T1000 (cell line): Measurements from ENCODE around the gene ARMC9.
A peak's percentile ranks its signal among the peaks of the same experiment; 100 is the strongest.

Source experiments
- DNase-seq: peaks from one replicate; lab custom pipeline; 2025; ENCODE audit warnings: mixed read lengths; lab: John Stamatoyannopoulos, UW

ARMC9 gene

DNA sequence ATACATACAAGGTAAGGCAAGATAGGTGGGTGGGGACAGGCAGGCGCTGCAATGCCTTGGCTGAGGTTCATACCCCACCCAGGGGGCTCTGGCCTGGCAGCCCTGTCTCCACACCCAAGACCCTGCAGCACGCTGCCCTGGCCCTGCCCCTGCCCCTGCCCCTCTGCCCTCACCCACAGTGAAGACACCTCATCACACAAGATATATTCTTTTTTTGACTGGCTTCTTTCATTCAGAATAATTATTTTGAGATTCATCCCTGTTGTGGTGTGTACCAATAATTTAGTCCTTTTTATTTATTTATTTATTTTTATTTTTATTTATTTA lies 185.6 kb downstream of the ARMC9 start:
- DNase-seq: no peak

DNA sequence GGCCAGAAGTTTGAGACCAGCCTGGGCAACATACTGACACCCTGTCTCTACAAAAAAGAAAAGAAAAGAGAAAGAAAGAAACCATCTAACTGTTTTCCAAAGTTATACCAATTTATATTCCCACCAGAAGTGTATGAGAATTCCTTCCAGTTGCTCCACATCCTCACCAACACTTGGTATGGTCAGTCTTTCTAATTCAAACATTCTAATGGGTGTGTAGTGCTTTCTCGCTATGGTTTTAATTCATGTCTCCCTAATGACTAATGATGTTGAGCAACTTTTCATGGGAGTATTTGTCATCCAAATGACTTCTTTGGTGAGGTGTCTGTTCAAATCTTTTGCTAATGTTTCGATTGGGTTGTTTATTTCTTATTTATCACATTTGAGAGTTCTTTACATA lies 186.5 kb downstream of the ARMC9 start:
- no peak for DNase-seq

DNA sequence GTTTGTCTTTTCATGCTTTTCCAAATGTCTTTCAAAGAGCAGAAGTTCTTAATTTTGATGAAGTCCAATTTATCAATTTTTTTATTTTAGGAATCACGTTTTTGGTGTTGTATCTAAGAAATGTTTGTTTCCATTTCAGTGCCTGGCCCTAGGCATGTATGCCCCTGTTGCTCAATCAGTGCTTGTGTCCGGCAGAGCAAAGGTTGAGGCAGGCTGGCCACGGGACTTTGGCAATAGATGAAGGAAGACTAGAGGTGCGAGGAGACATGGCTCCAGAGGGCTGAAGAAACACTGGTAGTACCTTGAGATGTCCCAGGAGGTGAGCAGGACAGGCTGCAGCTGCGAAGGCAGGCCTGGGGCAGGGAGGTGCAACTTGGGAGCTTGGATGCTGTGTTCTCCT lies 187.0 kb downstream of the ARMC9 start:
- DNase-seq: no peak

DNA sequence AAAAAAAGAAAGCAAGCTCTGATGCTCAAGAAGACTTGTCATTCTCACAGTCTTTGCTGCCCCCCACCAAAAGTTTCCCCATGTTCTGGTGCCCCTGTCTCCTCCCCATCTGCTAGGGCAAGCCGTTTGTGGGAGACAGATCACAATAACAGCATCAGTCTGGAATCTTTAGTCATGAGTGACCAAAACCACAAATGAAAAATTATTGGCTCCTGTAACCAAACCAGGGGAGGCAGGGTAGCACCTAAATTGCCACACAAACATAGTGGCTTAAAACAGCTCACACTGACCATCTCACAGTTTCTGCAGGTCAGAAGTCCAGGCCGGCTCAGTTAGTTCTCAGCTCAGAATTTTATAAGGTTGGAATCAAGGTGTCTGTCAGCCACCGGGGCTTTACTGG lies 188.0 kb downstream of the ARMC9 start:
- DNase-seq: no peak

DNA sequence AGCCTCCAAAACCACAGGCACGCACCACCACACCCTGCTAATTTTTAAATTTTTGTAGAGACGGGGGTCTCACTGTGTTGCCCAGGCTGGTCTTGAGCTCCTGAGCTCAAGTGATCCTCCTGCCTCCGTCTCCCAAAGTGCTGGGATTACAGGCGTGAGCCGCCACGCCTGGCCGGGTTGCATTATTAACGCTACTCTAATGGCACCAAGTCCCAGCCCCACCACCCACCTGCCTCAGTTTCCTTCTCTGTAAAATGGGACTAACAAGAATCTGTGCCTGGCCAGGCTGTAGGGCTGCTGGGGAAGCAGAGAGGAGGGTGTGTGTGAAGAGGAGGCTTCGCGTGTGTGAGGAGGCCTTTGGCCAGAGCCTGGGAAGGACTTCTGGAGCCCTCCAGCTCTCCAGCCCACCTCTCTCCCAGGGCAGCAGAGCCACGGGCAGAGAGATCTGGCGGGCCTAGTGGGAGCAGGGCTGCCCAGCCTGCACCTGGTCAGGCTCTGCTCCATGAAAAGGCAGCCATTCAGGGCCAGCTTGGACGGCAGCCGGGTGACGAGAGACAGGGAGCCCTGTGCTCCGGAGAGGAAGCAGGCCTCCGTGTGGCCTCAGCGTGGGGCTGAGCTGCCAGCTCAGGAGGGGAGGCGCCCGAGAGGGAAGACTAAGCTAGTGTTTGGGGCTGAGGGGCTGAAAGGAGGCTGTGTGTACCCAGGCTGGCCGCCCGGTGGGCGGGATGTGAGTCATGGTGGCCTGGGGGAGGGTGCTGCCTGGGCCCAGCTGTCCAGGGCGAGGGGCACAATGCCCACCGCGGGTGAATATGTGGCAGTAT lies 189.7 kb downstream of the ARMC9 start:
- DNase-seq: peak; percentile 44

DNA sequence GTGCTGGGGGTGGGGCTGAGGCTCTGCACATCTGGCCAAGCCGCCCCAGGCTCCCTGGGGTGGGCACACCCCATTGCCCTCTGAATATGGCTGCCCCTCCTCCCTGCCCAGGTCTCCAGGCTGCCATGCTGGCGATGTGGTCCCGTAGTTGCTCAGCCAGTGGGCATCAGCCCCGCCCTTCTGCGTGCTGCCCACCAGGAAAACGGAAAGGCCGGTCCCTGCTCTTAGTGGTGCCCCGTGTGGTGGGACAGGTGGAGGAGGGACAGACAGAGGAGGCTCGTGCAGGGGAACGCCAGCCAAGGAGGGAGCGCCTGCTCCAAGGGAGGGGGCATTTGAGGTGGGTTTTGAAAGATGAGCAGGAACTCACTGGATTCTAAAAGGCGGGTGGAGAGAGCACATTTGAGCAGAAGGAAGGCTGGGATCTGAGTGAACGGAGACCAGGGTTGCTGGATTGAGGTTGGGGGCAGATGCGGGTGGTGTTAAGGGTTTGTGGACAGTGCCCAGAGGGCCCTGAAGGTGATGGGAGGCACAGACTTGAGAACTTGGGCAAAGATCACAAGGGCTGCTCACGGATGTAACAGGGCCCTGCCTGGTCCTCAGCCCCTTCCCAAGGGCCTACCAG lies 190.4 kb downstream of the ARMC9 start:
- DNase-seq: no peak

DNA sequence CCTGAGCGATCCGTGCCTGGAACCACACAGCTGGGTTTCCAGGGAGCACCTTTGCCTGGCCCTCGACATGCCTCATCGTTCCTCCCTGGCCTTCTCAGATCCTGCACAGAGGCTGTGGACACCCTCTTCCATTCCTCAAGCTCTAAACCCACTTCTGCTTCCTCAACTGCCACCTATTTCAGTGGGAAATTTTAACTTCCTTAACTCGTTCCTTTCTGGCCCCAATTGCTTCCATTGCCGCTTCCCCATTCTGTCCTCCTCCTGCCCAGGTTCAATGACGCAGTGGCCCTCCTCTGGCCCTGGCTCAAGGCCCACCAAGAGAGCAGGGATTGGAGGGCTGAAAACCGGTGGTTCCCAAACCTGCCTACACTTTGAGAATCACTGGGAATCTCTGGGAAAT lies 192.2 kb downstream of the ARMC9 start:
- DNase-seq: no peak

DNA sequence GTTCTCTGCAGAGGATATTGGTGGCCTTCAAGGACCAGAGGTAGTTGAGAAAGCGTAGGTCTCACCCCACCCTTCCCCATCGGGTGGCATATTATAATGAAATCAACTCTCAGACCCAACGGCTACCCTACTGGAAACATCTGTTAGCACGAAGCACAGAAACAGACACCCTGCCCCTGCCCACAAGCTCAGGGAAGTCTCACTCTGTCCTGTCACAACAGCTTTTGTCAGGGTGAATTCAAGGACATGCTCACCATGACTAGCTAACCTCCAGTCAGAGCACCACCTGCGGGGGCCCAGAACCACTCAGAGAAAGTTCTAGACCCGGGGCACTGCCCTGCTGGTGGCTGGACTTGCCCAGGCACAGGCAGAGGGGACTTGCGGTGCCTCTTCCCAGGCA lies 193.6 kb downstream of the ARMC9 start:
- DNase-seq: no peak

DNA sequence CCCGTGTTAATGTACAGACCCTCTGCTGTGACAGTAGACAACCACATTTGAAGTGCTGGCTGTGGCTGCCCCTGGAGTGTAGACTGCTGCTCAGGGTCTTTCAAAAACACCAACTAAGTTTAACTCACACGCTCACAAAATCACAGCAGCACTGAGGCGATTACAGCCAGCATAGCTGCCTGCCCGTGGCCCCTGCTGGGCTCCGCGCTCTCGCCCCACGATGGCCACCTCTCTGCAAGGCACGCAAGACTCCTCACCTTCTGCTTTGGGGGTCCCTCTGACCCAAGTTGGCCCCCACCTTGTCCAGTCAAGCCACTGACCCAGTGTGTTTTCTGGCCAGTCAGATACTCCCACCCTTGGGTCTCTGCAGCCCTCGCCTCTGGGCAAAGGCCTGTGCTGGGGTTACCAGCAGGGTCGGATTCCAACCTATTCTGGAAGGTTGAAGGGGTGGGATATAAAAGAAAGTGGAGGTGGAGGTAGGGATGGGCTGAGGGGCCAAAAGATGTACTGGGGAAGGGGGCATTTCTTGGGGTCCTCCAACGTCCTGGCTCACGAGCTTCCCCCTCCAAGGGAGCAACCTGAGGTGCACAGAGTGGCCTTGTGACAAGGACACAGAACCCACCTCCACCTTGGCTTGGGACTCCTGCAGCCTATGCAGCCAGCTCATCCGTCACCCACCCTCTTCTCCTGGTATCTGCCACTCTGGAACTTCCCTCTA lies 194.2 kb downstream of the ARMC9 start:
- no peak for DNase-seq

DNA sequence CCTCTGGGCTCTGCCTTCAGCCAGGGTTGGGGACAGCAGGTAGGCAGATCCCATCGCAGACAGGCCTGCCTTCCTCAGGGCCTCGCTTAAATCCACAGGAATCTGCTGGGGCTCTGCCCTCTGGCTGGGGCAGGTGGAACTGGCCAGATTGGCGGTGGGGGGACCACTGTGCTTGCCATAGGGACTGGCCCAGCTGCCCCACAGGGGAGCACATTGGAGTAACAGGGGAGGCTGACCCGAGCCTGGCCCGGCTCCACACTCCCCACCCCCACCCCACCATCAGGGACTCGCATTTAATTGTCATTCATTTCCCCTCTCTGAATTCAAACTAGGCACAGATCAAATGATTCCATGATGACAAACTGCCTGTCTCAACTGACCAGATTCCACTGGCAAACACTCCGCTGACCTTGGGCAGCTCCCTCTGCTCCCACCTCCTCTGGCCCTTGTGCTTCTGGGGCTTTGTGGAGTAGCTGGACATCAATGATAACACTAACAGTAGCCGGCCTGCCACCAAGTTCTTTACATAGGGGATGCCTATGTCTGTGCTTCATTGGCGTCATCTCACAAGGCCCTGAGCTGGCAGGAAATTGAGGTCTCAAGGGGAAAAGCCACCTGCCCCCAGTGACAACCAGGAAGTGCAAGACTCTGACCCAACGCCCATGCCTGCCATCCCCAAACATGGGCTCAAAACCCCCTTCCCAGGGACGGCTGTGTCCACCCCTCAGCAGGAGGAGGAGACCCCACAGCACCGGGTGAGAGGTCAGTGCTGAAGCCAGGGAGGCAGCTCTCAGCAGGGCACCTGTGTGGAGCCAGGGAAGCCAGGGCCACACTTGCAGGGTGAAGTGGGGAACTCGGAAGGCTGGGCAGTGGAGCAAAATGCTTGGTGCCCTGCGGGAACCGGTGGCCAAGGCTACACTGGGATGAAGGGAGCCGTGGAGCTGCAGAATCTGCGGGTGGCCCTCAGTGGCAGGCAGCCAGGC lies 195.0 kb downstream of the ARMC9 start:
- DNase-seq: no peak

DNA sequence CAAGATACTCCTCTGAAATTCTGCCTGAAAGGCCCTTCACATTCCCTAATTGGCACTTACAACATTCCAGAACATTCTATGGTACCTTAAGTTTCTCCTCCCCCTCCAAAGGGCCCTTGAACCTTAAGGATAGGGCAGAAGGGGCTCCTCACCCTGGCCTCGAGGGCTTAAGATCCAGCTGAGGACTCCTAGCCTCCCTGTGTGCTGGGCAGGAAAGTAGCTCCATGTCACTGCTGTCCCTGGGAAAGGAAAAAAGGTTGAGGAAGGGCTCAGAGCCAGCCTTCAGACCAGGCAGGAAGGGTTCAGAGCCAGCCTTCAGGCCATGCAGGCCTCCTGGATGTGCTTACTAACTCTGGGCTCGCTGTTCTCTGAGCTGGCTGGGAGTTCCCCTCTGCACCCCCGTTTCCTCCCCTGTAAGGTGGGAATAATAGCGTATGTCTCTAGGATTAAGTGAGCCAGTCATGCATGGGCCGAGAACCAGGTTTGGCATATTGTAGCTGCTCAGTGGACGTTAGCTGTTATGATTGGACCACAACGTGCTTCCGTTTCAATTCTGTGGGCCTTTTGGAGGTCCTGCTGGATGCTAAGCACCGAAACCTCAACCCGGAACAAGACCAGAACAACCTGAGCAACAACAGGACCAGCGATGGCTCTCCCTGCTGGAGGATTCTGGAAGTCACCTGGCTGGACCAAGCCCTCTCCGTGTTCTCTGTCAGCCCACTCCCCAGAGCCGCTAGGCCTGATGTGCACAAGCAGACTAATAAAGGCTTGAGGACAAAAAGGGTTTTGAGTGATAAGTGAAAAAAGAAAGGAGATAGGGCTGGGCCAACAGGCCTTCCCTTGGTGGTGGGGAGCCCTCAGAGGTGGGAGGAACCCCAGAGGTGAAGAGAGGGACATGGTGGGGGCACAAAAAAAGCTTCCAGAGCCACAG lies 196.0 kb downstream of the ARMC9 start:
- DNase-seq: no peak

DNA sequence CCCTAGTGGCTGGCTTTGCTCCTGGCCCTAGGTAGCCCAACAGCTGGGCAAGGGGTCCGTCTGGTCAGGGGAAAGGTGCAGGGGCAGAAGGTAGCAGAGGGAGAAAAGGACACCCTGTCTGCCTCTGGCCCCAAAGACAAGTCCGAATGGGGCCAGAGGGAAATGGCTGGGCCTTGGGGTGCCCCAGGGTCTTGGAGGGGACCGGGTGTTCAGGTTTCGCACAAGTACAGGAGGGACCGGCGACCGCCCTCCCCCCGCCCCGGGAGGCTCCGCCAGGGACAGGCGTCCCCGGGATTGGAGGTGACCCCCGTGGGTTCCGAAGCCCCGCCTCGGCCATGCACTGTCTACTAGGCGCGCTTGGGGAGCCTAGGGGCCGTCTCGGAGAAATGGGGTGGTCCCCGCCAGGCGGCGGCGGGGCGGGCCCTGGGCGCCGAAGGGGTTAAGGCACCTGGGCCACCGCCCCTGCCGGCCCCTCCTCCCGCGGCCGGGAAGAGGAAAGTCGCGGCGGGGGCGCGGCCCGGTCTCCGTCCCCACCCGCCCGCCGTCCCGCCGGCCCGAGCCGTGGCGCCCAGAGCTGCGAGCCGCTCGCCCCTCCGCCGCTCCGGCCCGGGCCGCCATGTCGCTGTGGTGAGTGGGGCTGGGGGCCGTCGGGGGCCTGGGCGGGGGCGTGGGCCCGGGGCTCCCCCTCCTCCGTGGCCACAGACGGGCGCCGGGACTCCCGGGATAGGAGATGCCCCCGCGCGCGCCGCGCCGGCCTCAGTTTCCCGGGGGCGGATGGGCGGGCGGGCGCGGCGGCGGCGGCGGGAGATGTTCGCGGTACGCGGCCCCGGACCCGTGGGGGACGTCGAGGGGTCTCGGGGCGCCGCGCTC lies 197.0 kb downstream of the ARMC9 start, which contains the start of gene B3GNT7:
B3GNT7 (plus strand) TSS at position 523 of the 870 bp plus-strand sequence; CDS start at position 617, 94 bp downstream.
- DNase-seq: no peak

DNA sequence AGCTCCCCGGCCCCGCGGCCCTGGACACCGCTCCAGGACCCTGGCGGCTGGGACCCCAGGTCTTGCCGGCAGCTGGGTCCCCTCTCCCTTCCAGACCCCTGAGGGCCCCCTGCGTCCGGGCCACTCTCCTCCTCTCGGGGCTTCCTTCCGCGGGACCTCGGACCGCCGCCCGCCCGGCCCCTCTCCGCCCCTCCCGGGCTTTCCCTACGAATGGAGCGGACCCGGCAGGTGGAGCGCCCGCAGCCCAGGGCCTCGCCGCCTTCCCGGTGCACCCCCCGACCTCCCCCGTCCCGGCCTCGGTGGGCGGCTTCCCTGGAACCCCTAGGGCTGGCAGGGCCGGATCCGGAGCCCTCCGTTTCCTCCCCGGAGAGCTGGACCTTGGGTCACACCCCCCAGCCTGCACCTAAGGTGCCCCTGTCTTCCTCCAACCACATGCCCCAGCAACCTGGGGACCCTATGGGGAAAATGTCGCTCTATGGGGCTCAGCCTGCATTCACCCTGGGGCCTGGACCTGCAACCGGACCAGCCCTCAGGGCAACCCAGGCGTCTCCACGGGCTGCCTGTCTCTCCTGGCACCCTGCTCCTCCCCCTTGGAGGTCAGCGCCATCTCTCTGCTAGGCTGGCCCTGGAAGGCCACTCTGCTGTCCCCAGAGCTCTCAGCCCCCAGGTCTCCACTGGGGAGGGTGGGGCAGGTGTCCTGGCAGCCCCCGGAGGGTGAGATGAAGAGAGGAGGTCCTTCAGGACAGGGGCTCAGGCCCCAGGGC lies 197.8 kb downstream of the ARMC9 start:
- no peak for DNase-seq

DNA sequence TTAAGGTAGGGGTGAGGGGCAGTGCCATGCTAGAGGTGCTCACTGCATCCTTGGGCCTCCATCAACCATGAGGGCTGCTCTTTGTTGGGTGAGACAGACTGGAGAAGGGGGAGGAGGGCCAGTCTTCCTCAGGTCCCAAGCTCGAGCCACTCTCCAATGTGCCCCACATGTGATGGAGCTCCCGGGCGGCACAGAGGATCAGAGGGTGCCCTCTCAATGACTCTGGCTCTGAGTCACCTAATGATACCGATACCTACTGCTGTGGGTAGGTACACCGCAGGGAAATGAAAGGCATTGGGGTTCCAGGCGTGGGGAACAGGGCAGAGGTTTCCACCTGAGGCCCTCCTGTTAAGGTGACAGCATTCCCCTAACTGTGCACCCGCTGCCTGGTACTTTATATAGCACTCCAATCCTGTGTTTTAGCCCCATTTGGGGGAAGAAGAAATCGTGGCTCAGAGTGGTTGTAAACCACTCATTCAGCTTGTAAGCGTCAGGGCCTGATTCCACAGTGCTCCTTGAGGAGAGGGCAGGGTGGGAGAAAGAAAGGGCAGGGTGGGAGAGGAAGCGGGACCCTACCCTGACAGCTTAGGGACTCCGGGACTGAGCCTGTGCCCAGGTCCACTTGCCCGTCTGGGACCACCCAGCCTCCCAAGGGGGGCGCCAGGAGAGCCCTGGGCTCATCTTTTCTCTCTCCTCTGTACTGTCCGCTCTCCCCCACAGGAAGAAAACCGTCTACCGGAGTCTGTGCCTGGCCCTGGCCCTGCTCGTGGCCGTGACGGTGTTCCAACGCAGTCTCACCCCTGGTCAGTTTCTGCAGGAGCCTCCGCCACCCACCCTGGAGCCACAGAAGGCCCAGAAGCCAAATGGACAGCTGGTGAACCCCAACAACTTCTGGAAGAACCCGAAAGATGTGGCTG lies 198.8 kb downstream of the ARMC9 start:
- DNase-seq: no peak

DNA sequence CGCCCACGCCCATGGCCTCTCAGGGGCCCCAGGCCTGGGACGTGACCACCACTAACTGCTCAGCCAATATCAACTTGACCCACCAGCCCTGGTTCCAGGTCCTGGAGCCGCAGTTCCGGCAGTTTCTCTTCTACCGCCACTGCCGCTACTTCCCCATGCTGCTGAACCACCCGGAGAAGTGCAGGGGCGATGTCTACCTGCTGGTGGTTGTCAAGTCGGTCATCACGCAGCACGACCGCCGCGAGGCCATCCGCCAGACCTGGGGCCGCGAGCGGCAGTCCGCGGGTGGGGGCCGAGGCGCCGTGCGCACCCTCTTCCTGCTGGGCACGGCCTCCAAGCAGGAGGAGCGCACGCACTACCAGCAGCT lies 199.5 kb downstream of the ARMC9 start:
- no peak for DNase-seq

DNA sequence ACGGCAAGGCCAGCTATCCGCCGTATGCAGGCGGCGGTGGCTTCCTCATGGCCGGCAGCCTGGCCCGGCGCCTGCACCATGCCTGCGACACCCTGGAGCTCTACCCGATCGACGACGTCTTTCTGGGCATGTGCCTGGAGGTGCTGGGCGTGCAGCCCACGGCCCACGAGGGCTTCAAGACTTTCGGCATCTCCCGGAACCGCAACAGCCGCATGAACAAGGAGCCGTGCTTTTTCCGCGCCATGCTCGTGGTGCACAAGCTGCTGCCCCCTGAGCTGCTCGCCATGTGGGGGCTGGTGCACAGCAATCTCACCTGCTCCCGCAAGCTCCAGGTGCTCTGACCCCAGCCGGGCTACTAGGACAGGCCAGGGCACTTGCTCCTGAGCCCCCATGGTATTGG lies 200.2 kb downstream of the ARMC9 start:
- no peak for DNase-seq

DNA sequence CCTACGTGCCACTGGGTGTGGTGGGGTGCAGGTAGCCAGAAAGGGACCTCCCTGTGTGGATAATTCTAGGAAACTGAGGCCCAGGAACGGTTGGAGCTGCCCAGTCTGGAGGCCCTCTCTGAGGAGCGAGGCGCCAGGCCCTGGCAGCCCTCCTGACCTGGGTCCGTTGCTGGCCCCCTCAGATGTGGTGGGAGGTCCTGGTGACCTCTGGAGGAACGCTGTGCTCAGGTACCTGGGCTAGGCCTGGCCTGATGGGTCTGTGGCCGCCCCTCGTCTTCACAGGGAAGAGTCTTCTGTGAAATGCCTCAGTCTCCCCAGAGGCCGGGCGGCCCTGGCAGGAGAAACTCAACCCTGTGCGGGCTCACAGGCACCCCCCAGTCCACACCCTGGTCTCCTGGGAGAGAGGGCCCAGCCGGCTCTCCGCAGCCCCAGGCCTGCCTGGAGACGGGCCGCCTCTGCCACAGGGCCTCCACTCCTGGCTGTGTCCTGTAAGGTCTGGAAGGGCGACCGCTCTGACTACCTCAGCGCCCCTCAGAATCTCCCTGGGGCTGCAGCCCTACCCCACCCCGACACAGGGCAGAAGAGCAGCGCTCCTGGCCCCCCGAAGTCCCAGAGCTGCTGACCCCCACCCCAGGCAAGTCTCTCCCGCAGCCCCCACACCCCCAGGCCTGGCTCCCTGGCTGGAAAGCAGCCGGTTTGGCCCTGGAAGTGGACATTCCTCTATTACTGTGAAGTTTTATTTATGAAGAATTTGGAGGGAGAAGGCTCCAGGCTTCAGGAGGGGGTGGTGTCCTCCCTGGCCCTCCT lies 200.8 kb downstream of the ARMC9 start:
- no peak for DNase-seq
